Measurements from ENCODE around the gene UBN2.
"Not testable (repeated sequence)": the region's sequence is repeated elsewhere in the genome, so short reads cannot be mapped to it uniquely, and the experiment has no call there.

Gene UBN2

GRCh38 chr7:139304517-139304916 lies 73.5 kb downstream of the UBN2 start:
- no peak for DNase-seq

DNA sequence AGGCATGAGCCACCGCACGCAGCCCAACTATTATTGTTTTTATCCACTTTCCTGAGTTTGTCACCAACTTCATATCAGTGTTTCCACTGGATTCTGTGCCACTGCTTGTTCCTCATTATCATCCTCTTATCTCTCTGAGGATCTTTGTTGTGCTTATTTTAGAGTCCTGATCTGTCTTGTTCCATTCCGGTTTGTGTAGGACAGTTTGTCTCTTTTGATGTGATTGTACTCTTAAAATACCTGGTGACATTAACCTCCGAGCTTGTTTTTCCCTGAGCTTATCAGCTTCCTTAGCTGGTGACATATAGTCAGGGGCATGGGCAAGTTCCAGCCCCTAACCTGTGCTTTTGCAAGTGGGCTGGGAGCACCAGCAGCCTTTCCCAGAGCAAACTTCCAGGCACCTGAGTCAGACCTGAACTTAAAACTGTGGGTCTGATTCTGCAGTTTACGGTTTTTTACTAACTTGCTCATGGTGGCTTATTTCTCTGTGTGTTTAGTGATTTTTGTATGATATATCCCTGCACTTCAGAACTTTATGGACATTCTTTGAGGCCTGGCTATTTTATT lies 87.0 kb downstream of the UBN2 start:
- DNase-seq: no peak

GRCh38 chr7:139321071-139321745 lies 90.2 kb downstream of the UBN2 start:
- DNase-seq: no peak

DNA sequence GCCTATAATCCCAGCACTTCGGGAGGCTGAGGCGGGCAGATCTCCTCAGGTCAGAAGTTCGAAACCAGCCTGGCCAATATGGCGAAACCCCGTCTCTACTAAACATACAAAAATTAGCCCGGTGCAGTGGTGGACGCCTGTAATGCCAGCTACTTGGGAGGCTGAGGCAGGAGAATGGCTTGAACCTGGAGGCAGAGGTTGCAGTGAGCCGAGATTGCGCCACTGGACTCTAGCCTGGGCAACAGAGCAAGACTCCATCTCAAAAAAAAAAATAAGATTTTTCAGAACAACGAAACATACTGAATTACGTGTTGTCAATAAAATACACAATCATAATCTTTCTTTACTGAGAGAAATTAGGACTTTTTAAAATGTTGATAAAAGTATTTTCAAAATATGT lies 93.7 kb downstream of the UBN2 start:
- not testable (repeated sequence) for DNase-seq

GRCh38 chr7:139328375-139328774 lies 97.3 kb downstream of the UBN2 start:
- DNase-seq: no peak

- DNase-seq: no peak
Observed at GRCh38 chr7:139329119-139329518, 98.1 kb downstream of the UBN2 start.

- DNase-seq: peak; percentile 21
Observed at GRCh38 chr7:139330333-139331030, 99.4 kb downstream of the UBN2 start.

DNA sequence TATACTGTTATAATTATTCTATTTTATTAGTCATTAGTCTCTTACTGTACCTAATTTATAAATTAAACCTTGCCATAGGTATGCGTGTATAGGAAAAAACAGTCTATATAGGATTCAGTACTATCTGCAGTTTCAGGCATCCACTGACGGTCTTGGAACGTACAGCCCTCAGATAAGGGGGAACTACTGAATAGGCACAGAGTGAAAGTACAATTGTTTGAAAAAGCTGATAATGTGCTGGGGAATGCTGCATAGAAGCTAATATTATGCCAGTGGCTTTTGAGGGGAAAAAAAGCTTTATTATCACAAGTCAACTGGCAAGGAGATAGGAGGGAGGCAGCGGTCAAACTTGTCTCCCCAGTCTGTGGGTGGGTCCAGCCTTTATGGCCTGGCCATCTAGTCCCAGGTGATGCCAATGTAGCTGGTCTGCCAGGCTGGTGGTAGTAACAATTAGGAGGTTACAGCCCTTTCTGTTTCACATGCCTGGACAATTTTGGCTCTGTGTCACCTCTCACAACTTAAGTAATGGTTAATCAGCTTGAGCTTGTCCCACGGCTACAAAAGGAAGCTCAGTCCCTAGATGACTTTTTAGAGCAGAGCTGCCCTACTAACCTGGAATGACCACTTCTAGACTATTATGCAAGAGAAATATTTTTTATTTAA lies 101.8 kb downstream of the UBN2 start:
- DNase-seq: no peak

DNA sequence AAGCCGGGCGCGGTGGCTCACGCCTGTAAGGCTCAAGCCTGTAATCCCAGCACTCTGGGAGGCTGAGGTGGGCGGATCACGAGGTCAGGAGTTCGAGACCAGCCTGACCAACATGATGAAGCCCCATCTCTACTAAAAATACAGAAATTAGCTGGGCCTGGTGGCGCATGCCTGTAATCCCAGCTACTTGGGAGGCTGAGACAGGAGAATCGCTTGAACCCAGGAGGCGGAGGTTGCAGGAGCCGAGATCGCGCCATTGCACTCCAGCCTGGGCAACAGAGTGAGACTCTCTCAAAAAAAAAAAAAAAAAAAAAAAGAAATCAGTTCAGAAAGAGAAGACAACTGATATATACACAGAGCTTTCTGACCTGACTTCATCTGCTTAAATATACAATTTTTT lies 102.4 kb downstream of the UBN2 start:
- not testable (repeated sequence) for DNase-seq

- no peak for DNase-seq
Observed at GRCh38 chr7:139334399-139335150, 103.5 kb downstream of the UBN2 start.

GRCh38 chr7:139339025-139339424 lies 108.0 kb downstream of the UBN2 start:
- DNase-seq: no peak

GRCh38 chr7:139339698-139340036 lies 108.6 kb downstream of the UBN2 start:
- no peak for DNase-seq

DNA sequence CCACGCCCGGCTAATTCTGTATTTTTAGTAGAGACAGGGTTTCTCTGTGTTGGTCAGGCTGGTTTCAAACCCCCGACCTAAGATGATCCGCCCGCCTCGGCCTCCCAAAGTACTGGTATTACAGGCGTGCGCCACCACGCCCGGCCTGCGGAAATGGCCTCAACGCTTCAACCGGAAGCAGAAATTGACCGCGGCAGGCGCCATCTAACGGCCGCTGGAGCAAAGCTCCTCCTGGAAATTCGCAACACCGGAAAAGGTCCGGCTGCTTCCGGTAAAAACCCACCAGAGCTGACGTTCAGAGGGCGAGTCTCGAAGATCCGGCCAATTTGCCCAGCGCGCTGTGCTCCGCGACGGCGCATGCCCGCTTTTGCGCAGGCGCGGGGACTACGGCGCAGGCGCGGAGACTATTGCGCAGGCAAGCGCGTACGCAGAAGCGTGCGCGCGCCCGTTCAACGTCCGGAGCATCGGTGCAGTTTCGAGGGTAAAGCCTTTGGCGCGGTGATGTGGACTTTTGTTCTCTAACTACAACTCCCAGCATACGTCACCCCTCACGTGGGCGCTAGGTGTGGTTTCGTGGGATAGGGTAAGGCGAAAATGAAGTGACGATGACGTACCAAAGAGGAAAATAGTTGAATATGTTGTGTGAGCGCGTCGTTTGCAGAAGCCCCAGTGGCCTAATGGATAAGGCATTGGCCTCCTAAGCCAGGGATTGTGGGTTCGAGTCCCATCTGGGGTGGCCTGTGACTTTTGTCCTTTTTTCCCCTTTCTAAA lies 109.2 kb downstream of the UBN2 start:
- peak; percentile 99 for DNase-seq

DNA sequence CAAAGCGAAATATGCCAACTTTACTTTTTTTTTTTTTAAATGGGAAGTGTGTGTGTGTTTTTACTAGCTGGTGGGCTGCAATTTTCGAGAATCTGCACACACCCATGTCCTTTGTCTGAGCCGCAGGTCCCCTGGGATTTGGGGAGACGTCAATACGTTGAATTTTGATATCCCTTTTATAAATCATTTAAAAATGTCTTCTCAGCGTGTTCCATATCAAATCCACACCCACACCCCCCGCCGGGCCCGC lies 109.7 kb downstream of the UBN2 start:
- DNase-seq: no peak

DNA sequence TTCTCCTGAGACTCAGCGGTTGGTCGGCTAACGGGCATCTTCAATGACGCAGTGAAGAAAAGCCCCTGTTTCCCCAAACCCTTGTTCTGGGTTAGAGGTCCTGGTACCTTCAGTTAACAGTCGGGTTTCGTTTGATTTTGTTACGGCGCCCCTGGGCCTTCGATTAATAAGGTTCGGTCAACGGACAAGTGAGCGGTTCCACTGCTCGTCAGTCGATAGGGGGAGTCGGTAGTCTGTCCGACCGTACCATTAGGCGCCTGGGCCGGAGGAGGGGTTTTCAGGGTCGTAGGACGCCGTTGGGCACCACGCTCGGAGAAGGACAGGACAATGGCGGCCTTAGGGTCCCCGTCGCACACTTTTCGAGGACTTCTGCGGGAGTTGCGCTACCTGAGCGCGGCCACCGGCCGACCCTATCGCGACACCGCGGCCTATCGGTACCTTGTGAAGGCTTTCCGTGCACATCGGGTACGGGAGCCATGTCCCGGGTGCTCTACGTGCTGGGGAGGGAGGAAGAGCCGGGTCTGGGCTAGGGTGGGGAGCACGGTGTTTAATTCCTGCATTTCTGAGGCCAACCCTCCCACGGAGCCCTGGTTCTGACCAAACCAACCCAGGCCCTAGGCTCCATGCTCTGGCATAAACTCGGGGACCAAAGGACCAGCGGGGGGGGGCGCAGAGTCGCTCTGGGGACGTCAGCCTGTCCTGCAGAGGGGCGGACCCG lies 110.2 kb downstream of the UBN2 start, which contains the start of gene FMC1:
Gene FMC1, plus strand, starts transcription at position 280 of the 718 bp plus-strand sequence. Its CDS starts 48 bp downstream, at position 328.
- DNase-seq: peak; percentile 93

DNA sequence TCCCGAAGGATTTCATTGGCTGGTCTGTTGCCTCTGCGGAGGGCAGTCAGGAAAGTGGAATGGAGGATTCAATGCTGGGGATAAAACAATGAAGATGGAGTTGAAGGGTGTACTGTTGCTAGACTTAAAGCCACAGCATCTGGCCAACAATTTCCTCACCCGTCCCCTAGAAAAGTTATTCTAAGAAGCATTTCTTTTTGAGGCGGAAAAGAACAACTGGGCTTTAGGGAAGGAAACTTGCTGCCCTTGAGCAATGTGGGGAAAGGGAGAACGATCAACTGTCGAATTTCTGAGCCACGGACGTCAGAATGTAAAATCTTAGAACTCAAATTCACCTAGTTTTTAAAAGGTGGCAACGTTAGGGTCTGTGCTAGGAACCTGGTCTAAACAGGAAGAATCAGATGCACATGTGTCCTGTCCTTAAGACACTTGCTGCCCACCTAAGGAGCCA lies 110.8 kb downstream of the UBN2 start:
- no peak for DNase-seq

- no peak for DNase-seq
Observed at GRCh38 chr7:139345042-139345441, 114.0 kb downstream of the UBN2 start.

DNA sequence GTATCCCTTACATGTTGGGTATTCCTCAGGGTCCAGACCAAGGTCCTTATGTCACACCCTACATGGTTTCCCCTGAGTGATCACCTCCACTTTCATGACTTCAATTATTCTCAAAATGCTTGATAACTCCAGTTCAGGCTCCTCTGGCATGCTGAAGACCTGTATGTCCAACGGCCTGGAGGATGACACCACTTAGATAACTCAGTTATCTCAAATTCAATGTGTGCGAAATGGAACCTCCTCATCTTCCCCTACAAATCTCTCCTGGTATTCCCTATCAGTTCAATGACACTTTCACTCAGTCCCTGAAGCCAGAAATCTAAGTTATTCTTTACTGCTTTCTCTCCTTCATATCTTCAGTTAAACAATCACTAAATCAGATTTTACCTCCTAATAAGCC lies 120.0 kb downstream of the UBN2 start:
- DNase-seq: no peak

- DNase-seq: no peak
Observed at GRCh38 chr7:139354729-139355128, 123.7 kb downstream of the UBN2 start.

DNA sequence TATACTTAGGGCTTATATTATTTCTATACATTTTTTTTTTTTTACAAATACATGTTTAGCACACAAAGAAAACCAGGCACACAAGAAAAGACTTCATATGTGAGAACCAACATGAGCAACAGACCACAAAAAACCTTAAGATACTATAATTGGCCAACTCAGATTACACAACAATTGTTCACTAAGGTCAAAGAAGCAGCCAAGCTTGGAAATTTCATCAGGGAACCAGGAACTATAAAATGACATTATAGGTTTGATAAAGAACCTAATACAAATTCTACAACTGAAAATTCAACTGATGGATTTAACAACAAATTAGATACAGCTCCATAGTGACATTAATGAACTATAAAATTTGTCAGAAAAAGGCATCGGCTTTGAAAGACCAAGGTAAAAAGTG lies 124.3 kb downstream of the UBN2 start:
- no peak for DNase-seq
